Activated CD4-positive, alpha-beta T cell treated with anti-CD3 and anti-CD28 coated beads, Interleukin-2, amount 10 ng/mL, durations not matched to agents 7 days and 5 days (primary cell): ENCODE measurements around the gene PRR13. TPM values are rescaled to one million over a fixed set of nuclear protein-coding genes. Genes with fewer than 3 reads are reported as not detected.

Experiments used
- CTCF ChIA-PET: fragments of 350-600 bp; sonication (Branson Sonifier 250); formaldehyde crosslinking; loops from one replicate; lab custom pipeline; 2021; ENCODE audit warnings: antibody characterized with exemption; lab: Charles Lee
- POLR2A ChIA-PET: fragments of 350-600 bp; sonication (Branson Sonifier 250); formaldehyde crosslinking; loops from one replicate; lab custom pipeline; 2021; ENCODE audit warnings: antibody characterized with exemption; lab: Charles Lee
- DNase-seq: peaks from one replicate; pipeline ENCODE4 v3.0.0-alpha.2; 2020
- H3K27ac Mint-ChIP-seq: one replicate; pipeline ENCODE4 v1.8.0; 2021; ENCODE audit warnings: mild to moderate bottlenecking, moderate library complexity, mixed read lengths
- H3K27me3 Mint-ChIP-seq: one replicate; pipeline ENCODE4 v1.8.0; 2021; ENCODE audit warnings: mixed read lengths
- H3K36me3 Mint-ChIP-seq: one replicate; pipeline ENCODE4 v1.8.0; 2021; ENCODE audit warnings: low read depth, mixed read lengths
- H3K4me1 Mint-ChIP-seq: one replicate; pipeline ENCODE4 v1.8.0; 2021; ENCODE audit warnings: mixed read lengths
- H3K4me3 Mint-ChIP-seq: one replicate; pipeline ENCODE4 v1.8.0; 2021; ENCODE audit warnings: mild to moderate bottlenecking, moderate library complexity, mixed read lengths
- H3K9me3 Mint-ChIP-seq: one replicate; pipeline ENCODE4 v1.8.0; 2021; ENCODE audit warnings: mixed read lengths
- total RNA-seq, 2 experiments: library from RNA; stranded (reverse); gene quantifications; one replicate each; pipeline ENCODE4 v1.2.3, GENCODE V29; 2021

PRR13 gene
- total RNA-seq, 2 experiments from 2014 or later: 223 to 229 TPM

DNA sequence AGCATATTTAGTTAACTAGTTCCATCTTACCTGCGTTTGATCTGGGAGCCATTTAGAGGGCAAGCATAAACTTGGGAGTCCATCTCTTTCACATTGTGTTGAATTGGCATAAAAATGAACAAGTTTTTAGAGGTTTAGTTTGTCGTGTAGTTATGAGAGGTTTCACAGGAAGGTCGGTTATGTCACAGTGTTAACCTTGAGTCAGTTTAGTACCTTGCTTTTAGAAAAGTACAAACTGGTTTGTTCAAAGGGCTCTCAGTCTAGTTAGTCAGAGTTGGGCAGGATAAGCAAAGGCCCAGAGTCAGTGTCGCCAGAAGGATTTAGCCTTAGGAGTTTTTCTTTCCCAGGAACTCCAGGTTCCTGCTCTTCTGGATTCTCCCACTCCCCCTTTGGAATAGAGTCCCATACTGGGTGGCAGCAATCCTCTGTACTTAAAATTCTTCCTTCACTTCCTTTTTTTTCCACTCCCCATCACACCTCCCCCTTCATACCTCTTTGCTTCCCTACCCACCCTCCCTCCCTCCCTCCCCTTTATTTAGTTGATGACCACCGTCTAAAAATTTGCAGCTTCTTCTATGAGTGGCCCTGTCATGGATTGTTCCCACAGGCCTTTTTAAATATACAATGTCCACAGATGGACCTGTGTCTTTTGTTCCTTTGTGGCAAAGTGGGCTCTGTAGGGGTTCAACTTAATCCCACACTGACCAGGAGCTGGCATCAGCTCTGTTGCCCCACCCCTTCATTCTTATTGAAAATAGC lies 22.4 kb downstream of the PRR13 start:
- Mint-ChIP-seq H3K9me3 (no peaks in the 10 kb centered on the region), H3K4me3 (no peak overlapping the region), H3K27ac (no peak overlapping the region), H3K36me3 (peaks cover 87% of the 10 kb centered on the region), H3K4me1 (peaks cover 29% of the 10 kb centered on the region), H3K27me3 (no peaks in the 10 kb centered on the region)
- no peak for DNase-seq
- ChIA-PET CTCF (interaction anchor here (0.6 to 1.5 kb wide), 4 partner anchors 8 to 41 kb away, joined by 3 to 4 read pairs (median 4); partner anchors contain the start of gene AMHR2), POLR2A (no interaction called here)

DNA sequence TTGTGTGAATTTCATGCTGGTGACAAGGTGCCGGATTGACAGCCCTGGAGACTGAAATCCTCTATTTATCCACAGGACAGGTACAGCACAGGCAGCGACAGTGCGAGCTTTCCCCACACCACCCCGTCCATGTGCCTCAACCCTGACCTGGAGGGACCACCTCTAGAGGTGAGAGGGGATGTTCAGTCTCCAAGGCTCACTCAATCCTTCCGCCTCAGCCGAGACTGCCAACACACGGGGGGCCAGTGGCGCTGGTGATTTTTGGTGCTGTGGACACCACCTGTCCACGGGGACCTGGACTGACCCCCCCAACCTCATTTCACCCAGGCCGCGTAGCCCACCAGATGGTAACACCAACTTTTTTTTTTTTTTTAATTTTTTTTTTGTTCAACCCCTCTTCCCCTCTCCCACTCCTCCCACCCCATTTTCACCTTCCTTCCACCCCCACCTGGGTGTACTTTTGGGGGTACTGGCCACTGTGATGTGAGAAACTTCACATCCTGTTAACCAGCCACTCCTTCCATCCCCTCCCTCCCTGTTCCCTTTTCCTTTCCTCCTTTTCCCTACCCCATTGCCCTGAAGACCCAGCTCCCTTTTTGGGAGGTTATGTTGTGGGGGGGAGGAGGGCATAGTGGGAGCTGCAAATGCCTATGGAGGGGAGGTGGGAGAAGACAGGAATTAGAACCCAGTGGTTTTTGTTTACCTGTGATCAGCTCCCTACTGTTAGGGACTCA lies 23.3 kb downstream of the PRR13 start:
- peaks cover 82% of the 10 kb centered on the region for H3K36me3 Mint-ChIP-seq
- ChIA-PET POLR2A (no interaction called here), CTCF (interaction anchor here (0.7 to 1.1 kb wide), 3 partner anchors 9 to 80 kb away, joined by 3 to 4 read pairs (median 3); no protein-coding TSS in a partner anchor)
- no peaks in the 10 kb centered on the region for H3K9me3 Mint-ChIP-seq
- peaks cover 27% of the 10 kb centered on the region for H3K4me1 Mint-ChIP-seq
- no peak for DNase-seq
- H3K27me3 Mint-ChIP-seq: no peaks in the 10 kb centered on the region
- H3K4me3 Mint-ChIP-seq: no peak overlapping the region
- no peak overlapping the region for H3K27ac Mint-ChIP-seq

DNA sequence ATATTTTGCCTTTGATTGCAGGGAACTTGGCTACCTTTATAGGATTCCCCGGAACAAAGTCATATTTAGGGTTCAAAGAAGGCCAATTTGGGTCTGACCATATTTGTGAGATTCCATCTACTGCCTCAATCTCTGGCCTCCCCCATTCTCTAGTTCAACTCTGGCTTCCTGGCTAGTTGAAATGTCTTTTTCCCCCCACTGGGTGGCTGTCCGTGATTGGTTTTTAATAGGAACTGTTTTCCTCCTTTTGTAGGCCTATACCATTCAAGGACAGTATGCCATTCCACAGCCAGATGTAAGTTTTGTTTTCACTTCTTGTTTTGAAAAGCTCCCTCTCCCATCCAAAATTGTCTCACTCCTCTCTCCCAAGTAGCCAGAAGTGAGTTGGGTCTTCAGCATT lies 24.1 kb downstream of the PRR13 start:
- DNase-seq: no peak
- Mint-ChIP-seq H3K27me3 (no peaks in the 10 kb centered on the region), H3K27ac (no peak overlapping the region), H3K4me3 (no peak overlapping the region), H3K4me1 (peaks cover 22% of the 10 kb centered on the region), H3K9me3 (no peaks in the 10 kb centered on the region), H3K36me3 (peaks cover 80% of the 10 kb centered on the region)
- ChIA-PET CTCF (no interaction called here), POLR2A (no interaction called here)

DNA sequence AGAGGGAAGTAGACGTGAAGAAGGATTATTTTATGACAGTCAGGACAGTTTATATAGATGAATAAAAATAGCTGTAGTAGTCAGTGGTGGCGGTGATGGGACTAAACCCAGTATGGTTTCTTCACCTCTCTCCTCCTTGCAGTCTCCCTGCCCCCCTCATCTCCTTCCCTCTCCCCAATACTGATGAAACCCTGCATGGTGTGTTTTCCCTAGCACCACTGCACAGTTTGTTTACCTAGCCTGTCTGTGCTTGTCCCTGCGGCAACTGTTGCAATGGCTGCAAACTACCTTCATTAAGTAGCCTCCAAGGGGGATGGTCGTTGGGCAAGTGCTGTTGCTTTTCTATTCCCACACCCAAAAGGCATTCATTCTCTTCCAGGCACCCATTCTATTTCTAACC lies 25.1 kb downstream of the PRR13 start:
- POLR2A ChIA-PET: no interaction called here
- CTCF ChIA-PET: interaction anchor here (1.1 kb wide), 1 partner anchor 9 kb away, joined by 3 read pairs; no protein-coding TSS in a partner anchor
- no peak overlapping the region for H3K27ac Mint-ChIP-seq
- no peaks in the 10 kb centered on the region for H3K9me3 Mint-ChIP-seq
- no peak overlapping the region for H3K4me3 Mint-ChIP-seq
- H3K4me1 Mint-ChIP-seq: peaks cover 22% of the 10 kb centered on the region
- no peak for DNase-seq
- H3K27me3 Mint-ChIP-seq: no peaks in the 10 kb centered on the region
- H3K36me3 Mint-ChIP-seq: peaks cover 79% of the 10 kb centered on the region

DNA sequence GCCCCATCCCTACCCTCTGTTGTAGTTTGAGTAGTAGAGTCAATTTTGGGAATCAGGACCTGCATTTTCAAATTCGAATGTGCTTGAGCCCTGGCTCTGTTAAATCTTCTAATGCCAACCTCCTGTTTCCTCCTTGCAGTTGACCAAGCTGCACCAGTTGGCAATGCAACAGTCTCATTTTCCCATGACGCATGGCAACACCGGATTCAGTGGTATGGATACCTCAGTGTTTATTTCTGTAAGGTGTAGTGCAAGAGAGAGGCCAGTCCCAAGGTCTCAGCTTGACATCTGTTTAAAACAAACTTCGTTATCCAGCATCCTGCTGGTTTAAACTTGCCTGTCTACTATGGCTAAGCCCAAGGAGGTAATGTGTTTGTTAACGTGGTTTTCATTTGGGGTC lies 25.5 kb downstream of the PRR13 start:
- Mint-ChIP-seq H3K36me3 (peaks cover 79% of the 10 kb centered on the region), H3K27me3 (no peaks in the 10 kb centered on the region), H3K9me3 (no peaks in the 10 kb centered on the region), H3K27ac (no peak overlapping the region), H3K4me1 (peaks cover 25% of the 10 kb centered on the region), H3K4me3 (no peak overlapping the region)
- ChIA-PET POLR2A (no interaction called here), CTCF (interaction anchor here (1.1 kb wide), 1 partner anchor 9 kb away, joined by 3 read pairs; no protein-coding TSS in a partner anchor)
- no peak for DNase-seq

DNA sequence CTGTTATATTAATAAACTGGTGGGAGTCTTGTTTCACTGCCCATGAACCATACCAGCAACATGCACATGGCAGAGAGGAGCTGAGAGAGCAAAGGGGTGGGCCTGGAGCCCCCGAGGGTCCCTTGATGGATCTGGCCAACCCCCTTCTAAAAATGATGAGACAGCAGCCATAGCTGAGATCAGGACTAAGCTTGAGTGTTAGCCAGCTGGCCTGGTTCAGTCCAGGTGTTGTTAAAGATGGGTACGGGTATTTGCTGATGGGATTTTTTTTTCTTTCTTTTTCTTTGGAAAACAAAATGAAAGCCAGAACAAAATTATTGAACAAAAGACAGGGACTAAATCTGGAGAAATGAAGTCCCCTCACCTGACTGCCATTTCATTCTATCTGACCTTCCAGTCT lies 26.3 kb downstream of the PRR13 start:
- Mint-ChIP-seq H3K9me3 (no peaks in the 10 kb centered on the region), H3K27me3 (no peaks in the 10 kb centered on the region), H3K36me3 (peaks cover 79% of the 10 kb centered on the region), H3K4me1 (peaks cover 25% of the 10 kb centered on the region), H3K4me3 (no peak overlapping the region), H3K27ac (no peak overlapping the region)
- DNase-seq: no peak
- ChIA-PET POLR2A (no interaction called here), CTCF (interaction anchor here (0.6 to 0.9 kb wide), 2 partner anchors 9 to 26 kb away, joined by 3 to 6 read pairs; partner anchors contain the start of gene PRR13)

DNA sequence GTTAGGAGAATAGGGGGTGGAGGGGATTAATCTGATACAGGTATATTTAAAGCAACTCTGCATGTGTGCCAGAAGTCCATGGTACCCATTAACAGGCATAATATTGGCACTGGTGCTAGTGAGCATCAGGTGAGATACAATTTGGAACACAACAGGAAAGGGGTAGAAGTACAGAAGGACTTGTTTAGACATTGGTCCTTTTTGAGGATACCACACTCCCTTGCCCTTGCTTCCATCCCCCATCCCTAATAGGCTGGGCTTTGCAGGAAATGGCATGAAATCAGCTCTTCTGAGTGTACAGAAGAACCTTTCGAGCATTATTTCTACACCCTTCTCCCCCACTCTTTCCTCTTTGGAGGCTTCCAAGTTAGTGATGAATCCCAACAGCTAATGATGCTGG lies 26.7 kb downstream of the PRR13 start:
- no peak for DNase-seq
- Mint-ChIP-seq H3K9me3 (no peaks in the 10 kb centered on the region), H3K27me3 (no peaks in the 10 kb centered on the region), H3K36me3 (peaks cover 77% of the 10 kb centered on the region), H3K4me1 (peaks cover 23% of the 10 kb centered on the region), H3K27ac (no peak overlapping the region), H3K4me3 (no peak overlapping the region)
- CTCF ChIA-PET: interaction anchor here (0.6 to 0.9 kb wide), 3 partner anchors 9 to 215 kb away, joined by 3 to 6 read pairs (median 4); partner anchors contain the start of gene PRR13
- POLR2A ChIA-PET: no interaction called here

DNA sequence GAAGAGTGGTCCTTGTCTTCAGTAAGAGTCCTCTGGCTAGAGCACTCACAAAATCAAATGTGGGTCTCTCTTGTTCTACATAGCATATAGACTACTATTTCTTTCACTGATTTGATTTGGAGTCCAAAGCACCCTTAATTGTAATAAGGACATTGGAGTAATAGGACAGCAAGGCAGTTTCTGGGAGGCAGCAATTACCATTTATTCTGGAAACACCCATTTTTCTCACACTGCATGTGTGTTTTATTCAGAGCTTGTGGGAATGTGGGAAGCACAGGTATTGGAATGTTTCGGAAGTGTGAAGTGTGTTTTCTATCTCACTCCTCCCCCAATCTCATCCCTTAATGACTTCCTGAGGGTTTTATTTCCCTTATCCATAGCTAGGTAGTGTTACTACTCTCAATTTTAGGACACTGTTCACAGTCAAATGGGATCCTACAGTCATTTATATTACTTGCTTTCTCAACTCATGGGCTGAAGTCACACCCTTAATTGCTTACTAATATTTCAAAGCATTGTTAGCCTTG lies 30.6 kb downstream of the PRR13 start:
- no peaks in the 10 kb centered on the region for H3K27me3 Mint-ChIP-seq
- ChIA-PET CTCF (interaction anchor here (0.6 to 2.8 kb wide), 3 partner anchors 10 to 95 kb away, joined by 3 to 10 read pairs (median 3); no protein-coding TSS in a partner anchor), POLR2A (no interaction called here)
- H3K36me3 Mint-ChIP-seq: peaks cover 76% of the 10 kb centered on the region
- H3K27ac Mint-ChIP-seq: no peak overlapping the region
- H3K4me3 Mint-ChIP-seq: no peak overlapping the region
- H3K9me3 Mint-ChIP-seq: no peaks in the 10 kb centered on the region
- DNase-seq: no peak
- H3K4me1 Mint-ChIP-seq: peaks cover 39% of the 10 kb centered on the region

DNA sequence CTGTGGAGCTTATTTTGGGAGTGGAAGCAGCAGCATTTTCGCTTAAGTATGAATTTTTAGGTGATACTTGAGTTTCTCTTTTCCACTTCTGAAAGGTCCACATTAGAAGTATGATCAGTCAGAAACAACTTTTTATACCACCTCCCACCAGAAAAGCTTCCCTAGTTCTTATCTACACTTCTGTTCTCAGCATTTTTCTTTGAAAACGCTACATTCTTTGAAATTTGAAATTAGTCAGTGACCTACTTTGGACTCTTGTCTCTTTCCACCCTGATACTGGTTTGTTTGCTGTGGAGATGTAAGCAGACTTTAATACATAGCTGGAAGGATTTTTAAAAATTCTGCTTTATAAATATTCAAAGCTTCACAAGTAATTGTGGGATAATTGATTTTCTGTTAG lies 32.5 kb downstream of the PRR13 start:
- no peak for DNase-seq
- peaks cover 68% of the 10 kb centered on the region for H3K36me3 Mint-ChIP-seq
- ChIA-PET CTCF (interaction anchor here (0.5 to 3.7 kb wide), 8 partner anchors 8 to 907 kb away, joined by 3 to 20 read pairs (median 4); partner anchors contain the start of genes MAP3K12, NPFF and TARBP2), POLR2A (interaction anchor here (0.6 kb wide), 1 partner anchor 46 kb away, joined by 3 read pairs; no protein-coding TSS in a partner anchor)
- H3K4me3 Mint-ChIP-seq: no peak overlapping the region
- H3K27me3 Mint-ChIP-seq: no peaks in the 10 kb centered on the region
- no peaks in the 10 kb centered on the region for H3K9me3 Mint-ChIP-seq
- H3K27ac Mint-ChIP-seq: no peak overlapping the region
- peaks cover 40% of the 10 kb centered on the region for H3K4me1 Mint-ChIP-seq

DNA sequence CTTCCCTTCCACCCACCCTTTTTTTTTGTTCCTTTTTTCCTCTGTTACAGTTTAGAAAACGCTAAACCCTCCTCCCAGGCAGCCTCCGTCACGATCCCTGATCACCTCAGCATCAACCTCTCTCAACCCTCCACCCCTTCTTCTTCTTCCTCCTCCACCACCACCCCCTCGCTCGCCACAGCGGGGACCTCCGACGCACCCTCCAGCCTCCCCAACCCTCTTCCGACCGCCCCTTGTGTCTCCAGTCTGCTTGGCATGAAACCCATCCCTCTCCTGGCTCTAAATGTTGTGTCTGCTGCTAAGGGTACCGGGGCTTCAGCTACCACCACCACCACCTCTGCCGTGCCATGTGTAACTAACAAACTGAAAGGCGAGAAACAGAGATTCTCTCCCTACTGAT lies 33.3 kb downstream of the PRR13 start:
- Mint-ChIP-seq H3K27ac (peak overlapping the region; percentile 68), H3K36me3 (peaks cover 75% of the 10 kb centered on the region), H3K4me3 (no peak overlapping the region), H3K27me3 (no peaks in the 10 kb centered on the region), H3K4me1 (peaks cover 40% of the 10 kb centered on the region), H3K9me3 (no peaks in the 10 kb centered on the region)
- ChIA-PET POLR2A (interaction anchor here (0.6 kb wide), 1 partner anchor 47 kb away, joined by 3 read pairs; no protein-coding TSS in a partner anchor), CTCF (interaction anchor here (0.6 to 3.7 kb wide), 9 partner anchors 12 to 883 kb away, joined by 3 to 20 read pairs (median 3); partner anchors contain the start of genes NPFF and TARBP2)
- no peak for DNase-seq

DNA sequence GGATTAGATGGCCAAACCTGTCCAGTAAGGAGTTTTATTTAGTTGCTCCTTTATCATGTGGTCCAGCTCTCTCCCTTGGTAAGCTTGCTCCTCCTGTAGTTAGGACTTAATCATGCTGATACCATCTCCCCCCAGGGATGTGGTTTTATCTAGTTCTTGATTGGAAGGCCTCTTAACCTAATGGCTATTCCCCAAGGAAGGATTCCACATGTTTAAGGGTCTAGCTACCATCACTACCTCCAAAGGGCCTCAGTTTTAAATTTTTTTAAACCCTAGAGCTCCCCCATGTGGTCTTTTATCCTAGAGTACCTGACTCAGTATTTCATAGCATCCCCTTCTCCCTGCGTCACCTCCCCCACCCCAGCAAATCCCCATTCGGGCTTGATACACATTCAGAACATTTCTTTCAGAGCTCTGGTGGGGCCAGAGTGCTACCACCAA lies 35.3 kb downstream of the PRR13 start:
- H3K4me3 Mint-ChIP-seq: no peak overlapping the region
- no peak overlapping the region for H3K27ac Mint-ChIP-seq
- CTCF ChIA-PET: interaction anchor here (0.5 to 3.7 kb wide), 14 partner anchors 9 to 163 kb away, joined by 3 to 20 read pairs (median 4); partner anchors contain the start of genes AAAS, MAP3K12, NPFF and TARBP2
- no peaks in the 10 kb centered on the region for H3K27me3 Mint-ChIP-seq
- POLR2A ChIA-PET: interaction anchor here (1.1 kb wide), 1 partner anchor 30 kb away, joined by 3 read pairs; no protein-coding TSS in a partner anchor
- no peak for DNase-seq
- peaks cover 32% of the 10 kb centered on the region for H3K4me1 Mint-ChIP-seq
- H3K36me3 Mint-ChIP-seq: peaks cover 71% of the 10 kb centered on the region
- H3K9me3 Mint-ChIP-seq: no peaks in the 10 kb centered on the region

DNA sequence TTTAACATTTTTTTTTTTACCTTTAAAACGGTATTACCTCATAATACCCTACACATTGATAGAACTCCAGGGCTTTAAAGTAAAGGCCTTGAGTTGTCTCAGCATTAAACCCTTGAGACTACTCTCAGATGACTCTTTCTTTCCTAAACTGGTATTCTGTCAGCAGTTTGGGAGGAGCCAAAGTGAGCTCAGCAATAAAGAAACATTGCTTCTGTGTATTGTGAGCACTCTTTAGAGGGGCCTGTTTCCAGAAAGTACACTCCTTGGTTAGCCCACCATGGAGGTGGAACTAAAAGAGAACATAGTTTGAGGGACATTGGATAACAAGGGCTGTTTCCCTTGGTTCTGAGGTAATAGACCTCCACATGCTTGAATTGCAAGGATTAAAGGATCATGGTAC lies 37.3 kb downstream of the PRR13 start:
- ChIA-PET POLR2A (interaction anchor here (0.7 kb wide), 1 partner anchor 30 kb away, joined by 4 read pairs; no protein-coding TSS in a partner anchor), CTCF (interaction anchor here (0.7 to 1.2 kb wide), 3 partner anchors 13 to 22 kb away, joined by 3 to 4 read pairs (median 3); partner anchors contain the start of gene TARBP2)
- H3K27ac Mint-ChIP-seq: no peak overlapping the region
- peaks cover 19% of the 10 kb centered on the region for H3K4me1 Mint-ChIP-seq
- no peaks in the 10 kb centered on the region for H3K9me3 Mint-ChIP-seq
- no peak overlapping the region for H3K4me3 Mint-ChIP-seq
- H3K27me3 Mint-ChIP-seq: no peaks in the 10 kb centered on the region
- peaks cover 62% of the 10 kb centered on the region for H3K36me3 Mint-ChIP-seq
- no peak for DNase-seq
